Neural cell (in vitro differentiated cells): ENCODE results near the gene MIGA2.

Experiments
- EP300 ChIP-seq: fragments of 450-650 bp; conservative IDR thresholded peaks from 2 replicates; pipeline ENCODE4 v1.6.1; 2014; ENCODE audit warnings: antibody characterized with exemption, mild to moderate bottlenecking, moderate library complexity; ENCODE audit not compliant: poor library complexity, severe bottlenecking
- EZH2 ChIP-seq: fragments of 200-600, 300-800 bp; shearing (Covaris generic), sonication (generic); IDR thresholded peaks from 2 replicates; pipeline ENCODE4 v1.6.1; 2014; ENCODE audit warnings: antibody characterized with exemption, low read length, borderline replicate concordance, mild to moderate bottlenecking; ENCODE audit not compliant: insufficient read depth, poor library complexity, severe bottlenecking
- MXI1 ChIP-seq: fragments of 450-650 bp; conservative IDR thresholded peaks from 2 replicates; pipeline ENCODE4 v1.6.1; 2014; ENCODE audit warnings: antibody characterized with exemption, mild to moderate bottlenecking; ENCODE audit not compliant: poor library complexity, severe bottlenecking
- POLR2AphosphoS5 ChIP-seq: IDR thresholded peaks from 2 replicates; pipeline ENCODE4 v1.6.1; 2012
- RAD21 ChIP-seq: fragments of 450-650 bp; conservative IDR thresholded peaks from 2 replicates; pipeline ENCODE4 v1.6.1; 2014; ENCODE audit warnings: antibody characterized with exemption, mild to moderate bottlenecking, moderate library complexity
- TAF1 ChIP-seq: IDR thresholded peaks from 2 replicates; pipeline ENCODE4 v1.6.1; 2012; ENCODE audit warnings: low read depth
- TF ChIP-seq, protein P1 (sequence below): fragments of 450-650 bp; IDR thresholded peaks from 2 replicates; pipeline ENCODE4 v1.5.1; 2014; ENCODE audit warnings: antibody characterized with exemption, mild to moderate bottlenecking, moderate library complexity; ENCODE audit not compliant: poor library complexity, severe bottlenecking
- TF ChIP-seq, protein P2 (sequence below): IDR thresholded peaks from 2 replicates; pipeline ENCODE4 v1.6.1; 2012; ENCODE audit warnings: borderline replicate concordance

DNA sequence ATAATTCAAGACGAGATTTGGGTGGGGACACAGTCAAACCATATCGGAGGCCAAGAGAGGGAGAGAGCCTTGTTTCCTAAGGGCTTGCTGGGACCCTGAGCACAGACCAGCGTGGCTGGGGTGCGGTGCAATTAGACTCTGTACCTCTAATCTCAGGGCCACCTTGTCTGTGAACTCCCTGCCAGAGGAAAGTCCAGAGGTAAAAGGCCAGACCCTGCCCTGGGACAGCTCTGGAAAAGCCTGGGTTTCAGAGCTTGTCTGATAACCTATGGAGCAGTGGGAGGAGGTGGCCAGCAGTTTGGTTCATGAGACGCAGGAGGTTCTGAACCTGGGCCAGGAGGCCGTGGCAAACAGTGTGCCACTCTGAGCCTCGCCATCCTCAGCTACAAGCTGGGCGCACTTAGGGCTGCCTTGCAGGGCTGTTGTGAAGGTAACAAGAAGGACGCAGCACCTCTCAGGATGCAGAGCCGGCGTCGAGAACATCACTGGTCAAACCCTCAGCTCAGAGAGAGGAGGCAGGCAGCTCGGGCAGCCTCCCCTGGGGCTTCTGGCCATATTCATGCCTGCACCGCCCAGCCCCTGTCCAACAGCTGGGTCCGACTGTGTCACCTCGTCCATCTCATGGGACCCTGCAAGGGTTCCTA is 39.7 kb downstream of the MIGA2 start:
- TF ChIP-seq EP300 (no peak), RAD21 (no peak), EZH2 (no peak), MXI1 (no peak), TAF1 (no peak), POLR2AphosphoS5 (no peak)
- TF ChIP-seq, protein P1, sequence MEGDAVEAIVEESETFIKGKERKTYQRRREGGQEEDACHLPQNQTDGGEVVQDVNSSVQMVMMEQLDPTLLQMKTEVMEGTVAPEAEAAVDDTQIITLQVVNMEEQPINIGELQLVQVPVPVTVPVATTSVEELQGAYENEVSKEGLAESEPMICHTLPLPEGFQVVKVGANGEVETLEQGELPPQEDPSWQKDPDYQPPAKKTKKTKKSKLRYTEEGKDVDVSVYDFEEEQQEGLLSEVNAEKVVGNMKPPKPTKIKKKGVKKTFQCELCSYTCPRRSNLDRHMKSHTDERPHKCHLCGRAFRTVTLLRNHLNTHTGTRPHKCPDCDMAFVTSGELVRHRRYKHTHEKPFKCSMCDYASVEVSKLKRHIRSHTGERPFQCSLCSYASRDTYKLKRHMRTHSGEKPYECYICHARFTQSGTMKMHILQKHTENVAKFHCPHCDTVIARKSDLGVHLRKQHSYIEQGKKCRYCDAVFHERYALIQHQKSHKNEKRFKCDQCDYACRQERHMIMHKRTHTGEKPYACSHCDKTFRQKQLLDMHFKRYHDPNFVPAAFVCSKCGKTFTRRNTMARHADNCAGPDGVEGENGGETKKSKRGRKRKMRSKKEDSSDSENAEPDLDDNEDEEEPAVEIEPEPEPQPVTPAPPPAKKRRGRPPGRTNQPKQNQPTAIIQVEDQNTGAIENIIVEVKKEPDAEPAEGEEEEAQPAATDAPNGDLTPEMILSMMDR, result no peak
- TF ChIP-seq, protein P2, sequence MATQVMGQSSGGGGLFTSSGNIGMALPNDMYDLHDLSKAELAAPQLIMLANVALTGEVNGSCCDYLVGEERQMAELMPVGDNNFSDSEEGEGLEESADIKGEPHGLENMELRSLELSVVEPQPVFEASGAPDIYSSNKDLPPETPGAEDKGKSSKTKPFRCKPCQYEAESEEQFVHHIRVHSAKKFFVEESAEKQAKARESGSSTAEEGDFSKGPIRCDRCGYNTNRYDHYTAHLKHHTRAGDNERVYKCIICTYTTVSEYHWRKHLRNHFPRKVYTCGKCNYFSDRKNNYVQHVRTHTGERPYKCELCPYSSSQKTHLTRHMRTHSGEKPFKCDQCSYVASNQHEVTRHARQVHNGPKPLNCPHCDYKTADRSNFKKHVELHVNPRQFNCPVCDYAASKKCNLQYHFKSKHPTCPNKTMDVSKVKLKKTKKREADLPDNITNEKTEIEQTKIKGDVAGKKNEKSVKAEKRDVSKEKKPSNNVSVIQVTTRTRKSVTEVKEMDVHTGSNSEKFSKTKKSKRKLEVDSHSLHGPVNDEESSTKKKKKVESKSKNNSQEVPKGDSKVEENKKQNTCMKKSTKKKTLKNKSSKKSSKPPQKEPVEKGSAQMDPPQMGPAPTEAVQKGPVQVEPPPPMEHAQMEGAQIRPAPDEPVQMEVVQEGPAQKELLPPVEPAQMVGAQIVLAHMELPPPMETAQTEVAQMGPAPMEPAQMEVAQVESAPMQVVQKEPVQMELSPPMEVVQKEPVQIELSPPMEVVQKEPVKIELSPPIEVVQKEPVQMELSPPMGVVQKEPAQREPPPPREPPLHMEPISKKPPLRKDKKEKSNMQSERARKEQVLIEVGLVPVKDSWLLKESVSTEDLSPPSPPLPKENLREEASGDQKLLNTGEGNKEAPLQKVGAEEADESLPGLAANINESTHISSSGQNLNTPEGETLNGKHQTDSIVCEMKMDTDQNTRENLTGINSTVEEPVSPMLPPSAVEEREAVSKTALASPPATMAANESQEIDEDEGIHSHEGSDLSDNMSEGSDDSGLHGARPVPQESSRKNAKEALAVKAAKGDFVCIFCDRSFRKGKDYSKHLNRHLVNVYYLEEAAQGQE, result no peak
